KMS-11 (cell line): Measurements from ENCODE around the gene RTEL1.
"Not testable (repeated sequence)": the region's sequence is repeated elsewhere in the genome, so short reads cannot be mapped to it uniquely, and the experiment has no call there.

Experiments used
- H2AFZ ChIP-seq: fragments of 200-600 bp; sonication (generic); 2 replicates; pipeline ENCODE4 v1.6.1; 2016; ENCODE audit warnings: antibody characterized with exemption, mixed run types, low read depth
- H3K27ac ChIP-seq: fragments of 200-600 bp; sonication (generic); 2 replicates; pipeline ENCODE4 v1.6.1; 2016; ENCODE audit warnings: mild to moderate bottlenecking, mixed run types
- H3K27me3 ChIP-seq: fragments of 200-600 bp; sonication (generic); 2 replicates; pipeline ENCODE4 v1.6.1; 2017; ENCODE audit warnings: mild to moderate bottlenecking, low read depth, mixed run types, moderate library complexity; ENCODE audit not compliant: insufficient read depth
- H3K36me3 ChIP-seq: fragments of 200-600 bp; sonication (generic); 2 replicates; pipeline ENCODE4 v1.6.1; 2017; ENCODE audit warnings: mild to moderate bottlenecking, mixed run types; ENCODE audit not compliant: insufficient read depth
- H3K4me1 ChIP-seq: fragments of 200-600 bp; sonication (generic); 2 replicates; pipeline ENCODE4 v1.6.1; 2016; ENCODE audit warnings: mild to moderate bottlenecking, low read depth, mixed run types; ENCODE audit not compliant: poor library complexity, severe bottlenecking
- H3K4me2 ChIP-seq: fragments of 200-600 bp; sonication (generic); 2 replicates; pipeline ENCODE4 v1.7.0; 2016; ENCODE audit warnings: mild to moderate bottlenecking, mixed run types
- H3K4me3 ChIP-seq: fragments of 200-600 bp; sonication (generic); IDR thresholded peaks from 2 replicates; pipeline ENCODE4 v1.6.1; 2017; ENCODE audit warnings: low read depth, low read length, mixed read lengths; ENCODE audit not compliant: insufficient read depth
- H3K79me2 ChIP-seq: fragments of 200-600 bp; sonication (generic); 2 replicates; pipeline ENCODE4 v1.6.1; 2016; ENCODE audit warnings: low read depth, mixed run types; ENCODE audit not compliant: insufficient read depth
- H3K9ac ChIP-seq: fragments of 200-600 bp; sonication (generic); 2 replicates; pipeline ENCODE4 v1.6.1; 2016; ENCODE audit warnings: mild to moderate bottlenecking, mixed run types
- H4K20me1 ChIP-seq: fragments of 200-600 bp; sonication (generic); 2 replicates; pipeline ENCODE4 v1.6.1; 2016; ENCODE audit warnings: mild to moderate bottlenecking, mixed run types; ENCODE audit not compliant: insufficient read depth
- TF ChIP-seq, protein P1 (sequence below): fragments of 200-600 bp; sonication (generic); conservative IDR thresholded peaks from 2 replicates; pipeline ENCODE4 v1.6.1; 2017; ENCODE audit warnings: low read depth, mild to moderate bottlenecking, antibody characterized with exemption, low read length, moderate library complexity, mixed read lengths

RTEL1 gene

DNA sequence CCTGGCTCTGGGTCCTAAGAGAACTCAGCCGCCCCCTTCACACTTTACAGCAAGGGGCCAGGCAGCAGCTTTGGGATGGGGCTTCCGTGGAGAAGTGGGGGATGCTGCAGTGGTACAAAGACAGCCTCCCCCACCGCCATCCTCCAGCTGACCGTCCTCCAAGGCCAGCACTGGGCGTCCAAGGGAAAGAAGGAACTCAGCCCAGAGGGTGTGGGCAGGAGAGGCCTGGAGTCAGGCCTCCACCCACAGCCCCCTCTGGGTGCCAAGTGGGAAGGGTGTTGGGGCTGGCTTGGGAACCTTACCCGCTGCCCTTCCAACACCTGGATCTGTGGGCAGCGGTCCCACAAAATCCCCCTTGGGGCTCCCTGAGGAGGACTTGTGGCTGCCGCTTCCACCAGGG lies 18.0 kb upstream of the RTEL1 start:
- H3K36me3 ChIP-seq = no peaks in the 10 kb centered on the region
- no peaks in the 10 kb centered on the region for H3K79me2 ChIP-seq
- H3K4me1 ChIP-seq = no peaks in the 10 kb centered on the region
- H2AFZ ChIP-seq = no peak overlapping the region
- TF ChIP-seq, protein P1, sequence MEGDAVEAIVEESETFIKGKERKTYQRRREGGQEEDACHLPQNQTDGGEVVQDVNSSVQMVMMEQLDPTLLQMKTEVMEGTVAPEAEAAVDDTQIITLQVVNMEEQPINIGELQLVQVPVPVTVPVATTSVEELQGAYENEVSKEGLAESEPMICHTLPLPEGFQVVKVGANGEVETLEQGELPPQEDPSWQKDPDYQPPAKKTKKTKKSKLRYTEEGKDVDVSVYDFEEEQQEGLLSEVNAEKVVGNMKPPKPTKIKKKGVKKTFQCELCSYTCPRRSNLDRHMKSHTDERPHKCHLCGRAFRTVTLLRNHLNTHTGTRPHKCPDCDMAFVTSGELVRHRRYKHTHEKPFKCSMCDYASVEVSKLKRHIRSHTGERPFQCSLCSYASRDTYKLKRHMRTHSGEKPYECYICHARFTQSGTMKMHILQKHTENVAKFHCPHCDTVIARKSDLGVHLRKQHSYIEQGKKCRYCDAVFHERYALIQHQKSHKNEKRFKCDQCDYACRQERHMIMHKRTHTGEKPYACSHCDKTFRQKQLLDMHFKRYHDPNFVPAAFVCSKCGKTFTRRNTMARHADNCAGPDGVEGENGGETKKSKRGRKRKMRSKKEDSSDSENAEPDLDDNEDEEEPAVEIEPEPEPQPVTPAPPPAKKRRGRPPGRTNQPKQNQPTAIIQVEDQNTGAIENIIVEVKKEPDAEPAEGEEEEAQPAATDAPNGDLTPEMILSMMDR = no peak
- H3K4me2 ChIP-seq = no peak overlapping the region
- H4K20me1 ChIP-seq = no peaks in the 10 kb centered on the region
- H3K27ac ChIP-seq = no peak overlapping the region
- H3K9ac ChIP-seq = no peak overlapping the region
- H3K27me3 ChIP-seq = no peaks in the 10 kb centered on the region; the same call in none of the 2 replicates
- no peak overlapping the region for H3K4me3 ChIP-seq

DNA sequence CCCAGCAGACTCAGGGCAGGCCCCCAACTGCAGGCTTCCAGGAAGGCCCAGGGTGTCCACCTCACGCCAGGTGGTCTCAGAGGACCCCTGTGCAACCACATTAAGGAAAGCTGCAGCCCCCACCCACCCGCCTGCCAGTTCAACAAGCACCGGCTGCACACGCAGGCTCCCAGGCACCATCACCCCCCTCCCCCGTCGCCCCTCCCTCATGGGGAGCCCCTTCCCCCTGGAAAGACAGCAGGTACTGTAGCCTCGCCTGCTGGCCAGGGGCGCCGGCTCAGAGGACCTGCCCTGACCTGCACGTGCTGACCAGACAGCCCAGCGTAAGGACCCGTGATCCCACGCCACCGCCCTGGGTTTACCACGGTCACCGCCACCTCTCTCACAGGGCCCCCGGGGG lies 17.4 kb upstream of the RTEL1 start:
- not testable (repeated sequence) for H3K4me1 ChIP-seq, H3K4me3 ChIP-seq
- H3K4me2 ChIP-seq = 0 out of 2 replicates have a peak overlapping the region, but pooled peaks have one; percentile 17

DNA sequence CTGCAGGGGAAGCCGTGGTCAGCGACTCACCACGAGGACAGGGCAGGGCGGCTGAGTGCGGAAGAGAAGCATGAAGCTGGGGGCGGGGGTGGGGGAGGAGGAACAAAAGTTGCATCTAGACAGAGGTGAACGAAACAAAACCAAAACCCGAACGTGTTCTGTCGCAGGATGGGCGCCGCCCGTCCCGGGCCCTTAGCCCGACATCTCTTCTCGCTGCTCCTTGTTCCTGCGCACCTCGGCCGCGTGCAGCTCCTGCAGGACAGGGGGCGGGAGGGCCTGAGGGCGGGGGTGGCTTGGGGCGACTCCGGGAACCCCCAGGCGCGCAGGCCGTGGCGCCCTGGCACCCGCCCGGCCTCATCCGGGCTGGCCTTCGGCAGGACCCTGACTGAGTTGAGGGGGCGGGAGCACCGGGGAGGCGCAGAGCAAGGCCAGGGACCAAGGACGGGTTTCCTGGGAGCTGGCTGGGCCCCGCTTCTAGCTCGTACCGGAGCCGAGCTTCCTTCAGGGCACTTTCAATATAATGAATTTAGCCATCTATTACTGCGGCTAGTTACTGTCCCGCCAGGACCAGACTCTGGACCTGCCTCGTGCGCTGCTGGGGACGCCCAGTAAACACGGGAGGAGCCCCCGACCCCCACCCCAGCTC lies 16.8 kb upstream of the RTEL1 start:
- TF ChIP-seq, protein P1 = no peak
- Histone ChIP-seq H3K79me2 (no peaks in the 10 kb centered on the region), H3K27ac (peak overlapping the region; percentile 39), H3K4me1 (no peaks in the 10 kb centered on the region), H2AFZ (peak overlapping the region; percentile 99), H3K4me2 (peak overlapping the region; percentile 86), H4K20me1 (no peaks in the 10 kb centered on the region), H3K36me3 (no peaks in the 10 kb centered on the region), H3K9ac (peak overlapping the region; percentile 67; the same call in 1 of the 2 replicates), H3K4me3 (no peak overlapping the region), H3K27me3 (no peaks in the 10 kb centered on the region; the same call in none of the 2 replicates)

More for the DNA sequence above, 17.4 kb upstream of the RTEL1 start:
- H2AFZ ChIP-seq = 0 out of 2 replicates have a peak overlapping the region, but pooled peaks have one; percentile 99
- not testable (repeated sequence) for H3K36me3 ChIP-seq, H3K27ac ChIP-seq, H3K27me3 ChIP-seq, H3K9ac ChIP-seq, H4K20me1 ChIP-seq, H3K79me2 ChIP-seq

DNA sequence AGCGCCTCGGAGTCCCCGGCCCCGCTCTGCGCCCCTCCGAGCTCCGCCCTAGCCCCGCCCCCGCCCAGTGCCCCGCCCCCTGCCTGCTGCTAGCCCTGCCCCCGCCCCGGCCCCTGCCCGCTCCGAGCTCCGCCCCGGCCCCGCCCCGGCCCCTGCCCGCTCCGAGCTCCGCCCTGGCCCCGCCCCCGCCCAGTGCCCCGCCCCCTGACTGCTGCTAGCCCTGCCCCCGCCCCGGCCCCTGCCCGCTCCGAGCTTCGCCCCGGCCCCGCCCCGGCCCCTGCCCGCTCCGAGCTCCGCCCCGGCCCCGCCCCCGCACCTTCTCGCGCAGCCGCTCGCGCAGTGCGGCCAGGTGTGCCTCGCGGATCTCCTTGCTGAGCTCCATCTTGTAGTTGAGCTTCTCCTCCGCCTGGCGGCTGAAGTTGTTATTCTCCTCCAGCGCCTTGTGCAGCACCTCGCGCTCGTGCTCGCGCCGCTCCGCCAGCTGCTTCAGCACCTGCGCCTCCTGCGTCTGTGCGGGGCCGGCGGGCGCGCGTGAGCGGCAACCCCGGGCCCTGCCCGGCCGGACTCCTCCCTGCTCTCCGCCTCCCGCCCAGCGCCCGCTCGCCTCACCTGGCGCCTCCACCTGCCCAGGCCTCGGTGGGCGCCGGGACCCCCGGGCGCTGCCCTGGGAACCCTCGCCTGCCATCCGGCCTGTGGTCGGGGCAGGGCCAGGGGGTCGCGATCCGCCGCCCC lies 16.2 kb upstream of the RTEL1 start:
- Histone ChIP-seq H3K27me3 (no peaks in the 10 kb centered on the region; the same call in none of the 2 replicates), H3K9ac (no peak overlapping the region), H3K4me2 (peak overlapping the region; percentile 86), H3K79me2 (no peaks in the 10 kb centered on the region), H3K4me3 (no peak overlapping the region), H3K4me1 (no peaks in the 10 kb centered on the region), H3K27ac (no peak overlapping the region), H4K20me1 (no peaks in the 10 kb centered on the region), H3K36me3 (no peaks in the 10 kb centered on the region), H2AFZ (peak overlapping the region; percentile 99)
- TF ChIP-seq, protein P1 = peak; percentile 40; the same call in 1 of the 2 replicates
